Heart left ventricle (tissue), 13 donors: ENCODE data around the gene UBL7.

Experiments
- CTCF ChIP-seq, 12 donors: fragments of 200-600 bp; sonication (generic) in 4 of 12; IDR thresholded peaks; one replicate each; pipeline versions ENCODE4 v1.5.0 to v1.8.0; 2018 to 2022; ENCODE audit warnings: antibody characterized with exemption in 12 of 12, mild to moderate bottlenecking in 5 of 12
- POLR2A ChIP-seq, 2 donors: fragments of 450-650 bp; IDR thresholded peaks; one replicate each; pipeline ENCODE4 v1.6.1; 2017; ENCODE audit warnings: antibody characterized with exemption in 2 of 2, mild to moderate bottlenecking in 2 of 2, moderate library complexity in 2 of 2
- donor health status: ischemic (EF 13 %, LVEDD 7.1; RV severe dilation, severe dysfunction).
- donor health status: DM: no; HTN: yes; CAD: no.
- donor health status: DM: no; HTN: no; CAD: no.
- donor health status: ischemic (EF 25% LVEDD 6.9; RV normal size, moderate dysfunction).
- donor health status: ischemic (EF 25% LVEDD 5.7; RV mildly dilated, moderate dysfunction).
- donor health status: ischemic (EF 35%, LVEDD 5.7; RV mildly dilated, moderate dysfunction).
- donor health status: nonischemic (EF 11% LVEDD 7.7; RV severe dilation, severe dysfunction).
- donor health status: DM: yes; HTN: yes; CAD: no.
- donor health status: PGD.
- donor health status: ischemic (EF 29% LVEDD 5.4; RV normal size, mild dysfunction).
- donor health status: nonischemic (EF 23%, LVEDD 6.1; RV moderate dilation, normal function).

- TF ChIP-seq CTCF (IDR thresholded peaks at IDR 0.05) (no peak), POLR2A (IDR thresholded peaks at IDR 0.05) (no peak)
These were observed 48.8 kb downstream of the UBL7 start for GRCh38 chr15:74412159-74412558.
